DOHH2 (cell line): ENCODE measurements around the gene STRADA.

Source experiments
- CTCF ChIP-seq: fragments of 200-600 bp; sonication (generic); IDR thresholded peaks from one replicate; pipeline ENCODE4 v1.5.1; 2014; ENCODE audit warnings: antibody characterized with exemption, mild to moderate bottlenecking, low read depth, low read length; ENCODE audit not compliant: poor library complexity, severe bottlenecking
- EZH2phosphoT487 ChIP-seq: fragments of 200-600 bp; sonication (generic); IDR thresholded peaks from 2 replicates; pipeline ENCODE4 v1.6.1; 2017; ENCODE audit warnings: borderline replicate concordance, mild to moderate bottlenecking, antibody characterized with exemption, low read length, moderate library complexity, mixed read lengths

GRCh38 chr17:63693411-63694113 lies 48.0 kb downstream of the STRADA start:
- TF ChIP-seq CTCF (no peak), EZH2phosphoT487 (no peak)
